HG02623 (cell line): ENCODE measurements around the gene PEX3.
"Not testable (repeated sequence)": the region's sequence is repeated elsewhere in the genome, so short reads cannot be mapped to it uniquely, and the experiment has no call there.

Source experiments
- ATAC-seq: cut with Tn5 transposase; IDR thresholded peaks from one replicate; pipeline ENCODE4 v1.9.1; 2021; ENCODE audit warnings: moderate library complexity; ENCODE audit not compliant: unreplicated experiment

PEX3 gene

GRCh38 chr6:143443096-143443495 is 7.5 kb upstream of the PEX3 start:
- ATAC-seq = no peak

GRCh38 chr6:143447865-143448264 is 2.7 kb upstream of the PEX3 start:
- ATAC-seq = not testable (repeated sequence)

- no peak for ATAC-seq
Observed at GRCh38 chr6:143449082-143449713, 1.4 kb upstream of the PEX3 start.

GRCh38 chr6:143449714-143450452 is 722 bp upstream of the PEX3 start:
- ATAC-seq = peak; percentile 9

GRCh38 chr6:143451531-143451930 is 926 bp downstream of the PEX3 start:
- no peak for ATAC-seq

- no peak for ATAC-seq
Observed at GRCh38 chr6:143457563-143458359, 7.2 kb downstream of the PEX3 start.

- no peak for ATAC-seq
Observed at GRCh38 chr6:143465546-143465945, 14.9 kb downstream of the PEX3 start.

GRCh38 chr6:143468026-143468425 is 17.4 kb downstream of the PEX3 start:
- ATAC-seq = no peak

- not testable (repeated sequence) for ATAC-seq
Observed at GRCh38 chr6:143468823-143469222, 18.2 kb downstream of the PEX3 start.

- ATAC-seq = no peak
Observed at GRCh38 chr6:143471822-143472221, 21.2 kb downstream of the PEX3 start.

GRCh38 chr6:143476545-143476944 is 25.9 kb downstream of the PEX3 start:
- no peak for ATAC-seq

- ATAC-seq = peak; percentile 65
Observed at GRCh38 chr6:143478479-143479062, 28.0 kb downstream of the PEX3 start.

- no peak for ATAC-seq
Observed at GRCh38 chr6:143482593-143482992, 32.0 kb downstream of the PEX3 start.

- no peak for ATAC-seq
Observed at GRCh38 chr6:143485967-143486366, 35.4 kb downstream of the PEX3 start.

GRCh38 chr6:143486752-143487151 is 36.1 kb downstream of the PEX3 start:
- ATAC-seq = no peak

GRCh38 chr6:143490244-143490643 is 39.6 kb downstream of the PEX3 start:
- ATAC-seq = no peak

- ATAC-seq = no peak
Observed at GRCh38 chr6:143490775-143491174, 40.2 kb downstream of the PEX3 start.

GRCh38 chr6:143496974-143497373 is 46.4 kb downstream of the PEX3 start:
- ATAC-seq = no peak

- no peak for ATAC-seq
Observed at GRCh38 chr6:143498428-143498827, 47.8 kb downstream of the PEX3 start.

GRCh38 chr6:143501851-143502250 is 51.2 kb downstream of the PEX3 start:
- no peak for ATAC-seq

- no peak for ATAC-seq
Observed at GRCh38 chr6:143504369-143504768, 53.8 kb downstream of the PEX3 start.
